Measurements from ENCODE around the gene EFR3B.
"Not testable (repeated sequence)": the region's sequence is repeated elsewhere in the genome, so short reads cannot be mapped to it uniquely, and the experiment has no call there.

The EFR3B gene

GRCh38 chr2:25088817-25089516 lies 47.1 kb downstream of the EFR3B start:
- H3K9me3 ChIP-seq (ENCODE audit: insufficient read depth, low read depth, low read length), result no peaks in the 10 kb centered on the region
- WGBS, result 80% methylated on average over 5 of the region's 6 CpGs
- H3K9ac ChIP-seq (ENCODE audit: low read depth, low read length), result no peak overlapping the region
- H3K36me3 ChIP-seq (ENCODE audit: insufficient read depth, low read length), result no peaks in the 10 kb centered on the region; the same call in 1 of the 2 replicates
- no peak overlapping the region for H3K27ac ChIP-seq (ENCODE audit: low read depth, low read length)
- peaks cover 27% of the 10 kb centered on the region for H3K4me1 ChIP-seq (ENCODE audit: insufficient read depth, low read length)
- H3K27me3 ChIP-seq (ENCODE audit: insufficient read depth, low read length), result no peaks in the 10 kb centered on the region; the same call in 1 of the 2 replicates
- no peak overlapping the region for H3K4me3 ChIP-seq (ENCODE audit: low read length)

GRCh38 chr2:25089605-25090315 lies 47.9 kb downstream of the EFR3B start:
- WGBS, result 36% methylated on average over 6 of the region's 11 CpGs
- H3K27ac ChIP-seq (ENCODE audit: low read depth, low read length), result no peak overlapping the region
- no peaks in the 10 kb centered on the region for H3K9me3 ChIP-seq (ENCODE audit: insufficient read depth, low read depth, low read length)
- no peak overlapping the region for H3K9ac ChIP-seq (ENCODE audit: low read depth, low read length)
- H3K4me1 ChIP-seq (ENCODE audit: insufficient read depth, low read length), result peaks cover 27% of the 10 kb centered on the region
- H3K27me3 ChIP-seq (ENCODE audit: insufficient read depth, low read length), result no peaks in the 10 kb centered on the region; the same call in 1 of the 2 replicates
- no peak overlapping the region for H3K4me3 ChIP-seq (ENCODE audit: low read length)
- H3K36me3 ChIP-seq (ENCODE audit: insufficient read depth, low read length), result no peaks in the 10 kb centered on the region; the same call in 1 of the 2 replicates

DNA sequence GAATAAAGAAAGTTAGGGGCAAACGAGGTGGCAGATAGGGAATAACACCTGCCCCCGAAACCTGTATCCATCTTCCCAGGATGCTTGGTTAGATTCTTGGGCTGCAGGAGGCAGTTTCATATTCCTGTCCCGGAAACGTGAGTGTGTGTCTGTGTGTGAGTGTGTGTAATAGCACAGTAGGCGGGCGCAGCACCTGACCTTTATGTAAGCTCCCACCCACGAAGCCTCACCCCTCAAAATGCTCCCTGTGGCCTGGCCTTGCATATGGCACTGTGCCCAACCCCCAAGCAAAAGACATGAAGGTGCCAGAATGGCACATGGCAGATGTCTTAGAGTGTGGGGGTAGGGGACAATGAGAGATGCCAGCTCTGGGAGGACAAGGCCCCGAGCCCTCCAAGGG lies 48.9 kb downstream of the EFR3B start:
- no peak overlapping the region for H3K4me3 ChIP-seq (ENCODE audit: low read length)
- WGBS, result 79% methylated on average over 8 of the region's 8 CpGs
- peaks cover 27% of the 10 kb centered on the region for H3K4me1 ChIP-seq (ENCODE audit: insufficient read depth, low read length)
- H3K9ac ChIP-seq (ENCODE audit: low read depth, low read length), result no peak overlapping the region
- no peaks in the 10 kb centered on the region for H3K9me3 ChIP-seq (ENCODE audit: insufficient read depth, low read depth, low read length)
- no peak overlapping the region for H3K27ac ChIP-seq (ENCODE audit: low read depth, low read length)
- H3K36me3 ChIP-seq (ENCODE audit: insufficient read depth, low read length), result no peaks in the 10 kb centered on the region; the same call in 1 of the 2 replicates
- no peaks in the 10 kb centered on the region; the same call in 1 of the 2 replicates for H3K27me3 ChIP-seq (ENCODE audit: insufficient read depth, low read length)

DNA sequence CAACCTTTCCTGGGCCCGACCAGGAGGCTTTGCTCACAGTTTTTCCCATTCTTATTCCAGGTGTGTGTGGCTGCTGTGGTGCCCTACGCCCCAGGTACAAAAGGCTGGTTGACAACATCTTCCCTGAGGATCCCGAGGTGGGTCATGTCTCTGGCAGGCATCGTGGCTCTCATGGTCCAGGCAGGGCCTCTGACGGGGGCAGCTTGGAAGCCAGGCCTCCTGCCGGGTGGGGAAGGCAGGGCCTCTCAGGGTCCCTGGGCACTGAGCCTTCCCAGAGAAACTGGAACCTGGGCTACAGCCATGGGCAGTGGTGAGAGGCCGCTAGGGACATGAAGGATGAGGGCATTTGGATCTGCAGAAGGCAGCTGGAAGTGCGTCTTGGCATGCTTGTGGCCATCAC lies 49.4 kb downstream of the EFR3B start:
- Histone ChIP-seq H3K4me1 (ENCODE audit: insufficient read depth, low read length) (peaks cover 27% of the 10 kb centered on the region), H3K27me3 (ENCODE audit: insufficient read depth, low read length) (no peaks in the 10 kb centered on the region; the same call in 1 of the 2 replicates), H3K36me3 (ENCODE audit: insufficient read depth, low read length) (no peaks in the 10 kb centered on the region; the same call in 1 of the 2 replicates), H3K9me3 (ENCODE audit: insufficient read depth, low read depth, low read length) (no peaks in the 10 kb centered on the region), H3K9ac (ENCODE audit: low read depth, low read length) (no peak overlapping the region; the same call in 1 of the 2 replicates), H3K27ac (ENCODE audit: low read depth, low read length) (no peak overlapping the region), H3K4me3 (ENCODE audit: low read length) (no peak overlapping the region)
- WGBS, result 81% methylated on average over 8 of the region's 8 CpGs

DNA sequence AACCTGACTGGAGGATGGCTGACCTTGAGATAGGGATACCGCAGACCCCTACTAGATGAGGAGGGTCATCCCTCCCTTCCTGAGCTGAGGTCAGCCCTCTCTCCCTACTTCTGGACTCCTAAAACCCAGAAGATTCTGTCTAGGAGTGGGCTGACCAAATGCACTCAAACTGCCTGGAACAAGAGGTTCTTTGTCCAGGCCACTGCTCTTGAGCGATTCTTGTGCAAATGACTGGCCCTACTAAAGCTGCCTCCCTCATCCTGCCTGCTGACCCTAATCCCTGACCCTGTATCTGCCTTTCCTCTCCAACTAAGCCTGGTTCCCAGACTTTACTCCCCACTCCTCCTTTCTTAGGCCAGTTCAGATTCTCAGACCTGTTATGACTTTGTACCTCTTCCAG lies 56.2 kb downstream of the EFR3B start:
- peaks cover 10% of the 10 kb centered on the region for H3K4me1 ChIP-seq (ENCODE audit: insufficient read depth, low read length)
- H3K27me3 ChIP-seq (ENCODE audit: insufficient read depth, low read length), result no peaks in the 10 kb centered on the region
- H3K4me3 ChIP-seq (ENCODE audit: low read length), result no peak overlapping the region
- no peak overlapping the region for H3K9ac ChIP-seq (ENCODE audit: low read depth, low read length)
- H3K36me3 ChIP-seq (ENCODE audit: insufficient read depth, low read length), result no peaks in the 10 kb centered on the region
- no peak overlapping the region for H3K27ac ChIP-seq (ENCODE audit: low read depth, low read length)
- no peaks in the 10 kb centered on the region for H3K9me3 ChIP-seq (ENCODE audit: insufficient read depth, low read depth, low read length)
- 83% methylated on average over 2 of the region's 2 CpGs for WGBS

DNA sequence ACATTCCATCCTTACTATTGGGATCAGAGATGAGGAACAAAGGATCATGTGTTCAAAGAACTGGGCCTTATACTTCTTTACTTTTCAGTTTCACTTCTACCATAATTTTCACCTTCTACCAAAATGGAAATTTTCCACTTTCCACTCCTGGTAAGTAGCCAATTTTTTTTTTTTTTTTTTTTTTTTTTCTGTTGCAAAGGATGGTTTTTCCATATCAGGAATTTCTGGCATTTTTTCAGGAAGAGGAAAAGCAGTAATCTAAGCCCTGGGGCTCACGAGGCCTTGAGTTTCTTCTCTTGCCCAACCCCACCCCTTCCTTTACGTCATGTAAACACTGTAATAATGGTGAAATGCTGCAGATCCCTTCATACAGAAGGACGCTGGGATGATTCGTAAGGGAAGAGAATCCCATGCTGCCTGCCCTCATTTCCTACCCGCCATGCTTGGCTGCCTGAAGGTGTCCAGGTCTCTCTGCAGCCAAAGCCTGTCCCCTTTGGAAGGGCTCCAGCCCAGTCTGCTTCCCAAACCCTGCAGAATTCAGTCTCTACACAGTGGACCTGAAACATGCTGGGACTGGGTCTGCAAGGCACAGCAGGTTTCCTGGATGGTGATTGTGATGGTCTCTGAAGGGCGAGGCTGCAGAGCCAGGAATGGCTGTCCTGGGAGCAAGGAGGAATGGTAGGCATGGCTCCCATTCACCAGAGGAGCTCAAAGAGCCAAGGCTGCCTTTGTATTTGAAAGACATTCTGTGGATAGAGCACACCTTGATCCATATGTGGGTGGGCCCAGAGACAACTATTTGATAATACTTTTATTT lies 57.0 kb downstream of the EFR3B start:
- Histone ChIP-seq H3K36me3 (ENCODE audit: insufficient read depth, low read length) (no peaks in the 10 kb centered on the region), H3K4me1 (ENCODE audit: insufficient read depth, low read length) (peaks cover 10% of the 10 kb centered on the region), H3K4me3 (ENCODE audit: low read length) (no peak overlapping the region), H3K27ac (ENCODE audit: low read depth, low read length) (no peak overlapping the region), H3K9ac (ENCODE audit: low read depth, low read length) (no peak overlapping the region), H3K9me3 (ENCODE audit: insufficient read depth, low read depth, low read length) (no peaks in the 10 kb centered on the region), H3K27me3 (ENCODE audit: insufficient read depth, low read length) (no peaks in the 10 kb centered on the region)
- 83% methylated on average over 6 of the region's 6 CpGs for WGBS

- not testable (repeated sequence) for H3K9me3 ChIP-seq (ENCODE audit: insufficient read depth, low read depth, low read length)
These were observed 60.5 kb downstream of the EFR3B start for GRCh38 chr2:25102352-25102751.

GRCh38 chr2:25103287-25103871 lies 61.5 kb downstream of the EFR3B start:
- H3K27ac ChIP-seq (ENCODE audit: low read depth, low read length), result no peak overlapping the region
- 94% methylated on average over 16 of the region's 16 CpGs for WGBS

More at GRCh38 chr2:25102352-25102751, 60.5 kb downstream of the EFR3B start:
- WGBS, result 93% methylated on average over 7 of the region's 7 CpGs
- H3K4me1 ChIP-seq (ENCODE audit: insufficient read depth, low read length), result peaks cover 15% of the 10 kb centered on the region
- H3K9ac ChIP-seq (ENCODE audit: low read depth, low read length); H3K36me3 ChIP-seq (ENCODE audit: insufficient read depth, low read length); H3K27ac ChIP-seq (ENCODE audit: low read depth, low read length); H3K27me3 ChIP-seq (ENCODE audit: insufficient read depth, low read length); H3K4me3 ChIP-seq (ENCODE audit: low read length): not testable (repeated sequence)

DNA sequence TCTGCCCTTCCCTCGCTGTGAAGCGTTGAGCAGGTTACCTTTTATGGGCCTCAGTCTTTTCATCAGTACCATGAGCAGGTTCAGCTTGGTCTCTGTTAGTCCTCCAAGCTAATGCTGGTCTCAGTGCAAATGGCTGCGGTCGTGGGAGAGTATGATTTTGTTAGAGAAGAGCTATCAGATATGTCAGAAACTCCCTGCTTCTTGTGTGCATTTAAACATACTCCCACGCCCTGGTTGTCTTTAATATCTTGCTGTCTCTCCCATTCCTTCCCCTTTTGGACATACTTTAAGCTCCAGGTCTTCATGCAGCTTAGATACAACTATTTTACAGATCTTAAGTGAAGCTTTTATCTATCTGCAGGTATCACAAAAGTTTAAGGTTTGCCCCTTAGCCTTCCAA lies 62.9 kb downstream of the EFR3B start:
- H3K27ac ChIP-seq (ENCODE audit: low read depth, low read length), result no peak overlapping the region
- WGBS, result 94% methylated on average over 5 of the region's 5 CpGs

More at GRCh38 chr2:25103287-25103871, 61.5 kb downstream of the EFR3B start:
- H3K9ac ChIP-seq (ENCODE audit: low read depth, low read length), result no peak overlapping the region
- peaks cover 10% of the 10 kb centered on the region for H3K4me1 ChIP-seq (ENCODE audit: insufficient read depth, low read length)
- H3K4me3 ChIP-seq (ENCODE audit: low read length), result no peak overlapping the region
- no peaks in the 10 kb centered on the region for H3K9me3 ChIP-seq (ENCODE audit: insufficient read depth, low read depth, low read length)
- no peaks in the 10 kb centered on the region for H3K27me3 ChIP-seq (ENCODE audit: insufficient read depth, low read length)
- H3K36me3 ChIP-seq (ENCODE audit: insufficient read depth, low read length), result no peaks in the 10 kb centered on the region

DNA sequence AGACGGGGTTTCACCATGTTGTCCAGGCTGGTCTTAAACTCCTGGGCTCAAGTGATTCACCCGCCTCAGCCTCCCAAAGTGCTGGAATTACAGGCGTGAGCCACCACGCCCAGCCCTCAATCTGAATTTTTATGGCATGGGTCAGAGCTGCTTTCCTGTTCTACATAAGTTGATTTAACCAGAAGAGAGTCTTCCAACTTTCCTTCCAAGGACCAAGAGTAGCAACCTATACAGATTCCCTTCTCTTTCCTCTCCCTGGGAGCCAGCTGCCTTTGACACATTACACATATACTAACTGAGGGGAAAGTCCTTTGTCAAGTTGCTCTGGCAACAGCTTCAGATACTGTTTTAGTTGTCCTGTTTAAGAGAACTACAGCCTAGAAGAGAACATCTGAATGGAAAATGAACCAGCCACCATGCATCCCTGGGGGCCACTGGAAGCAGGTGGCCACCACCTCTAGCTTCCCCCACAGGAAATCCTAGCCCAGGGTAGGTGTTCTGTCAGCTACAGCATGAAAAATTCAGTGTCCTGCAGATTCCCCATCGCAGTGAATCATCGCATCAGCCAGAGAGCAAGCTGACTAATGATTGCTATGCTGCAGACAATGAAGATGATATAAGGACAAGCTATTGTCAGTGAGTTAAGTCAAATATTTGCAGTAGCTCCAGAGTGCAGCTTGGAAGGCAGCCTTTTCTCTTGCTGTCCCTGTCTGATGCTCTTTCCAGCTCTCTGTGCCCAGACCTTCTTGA lies 63.6 kb downstream of the EFR3B start:
- Histone ChIP-seq H3K27ac (ENCODE audit: low read depth, low read length) (no peak overlapping the region), H3K9ac (ENCODE audit: low read depth, low read length) (no peak overlapping the region), H3K36me3 (ENCODE audit: insufficient read depth, low read length) (no peaks in the 10 kb centered on the region), H3K27me3 (ENCODE audit: insufficient read depth, low read length) (no peaks in the 10 kb centered on the region), H3K9me3 (ENCODE audit: insufficient read depth, low read depth, low read length) (no peaks in the 10 kb centered on the region), H3K4me3 (ENCODE audit: low read length) (no peak overlapping the region), H3K4me1 (ENCODE audit: insufficient read depth, low read length) (peaks cover 11% of the 10 kb centered on the region)
- WGBS, result 86% methylated on average over 6 of the region's 6 CpGs

More for the DNA sequence above, 62.9 kb downstream of the EFR3B start:
- Histone ChIP-seq H3K9ac (ENCODE audit: low read depth, low read length) (no peak overlapping the region), H3K36me3 (ENCODE audit: insufficient read depth, low read length) (no peaks in the 10 kb centered on the region), H3K27me3 (ENCODE audit: insufficient read depth, low read length) (no peaks in the 10 kb centered on the region), H3K9me3 (ENCODE audit: insufficient read depth, low read depth, low read length) (no peaks in the 10 kb centered on the region), H3K4me1 (ENCODE audit: insufficient read depth, low read length) (peaks cover 11% of the 10 kb centered on the region), H3K4me3 (ENCODE audit: low read length) (no peak overlapping the region)

All from HUES64 (cell line).